Ecto neural progenitor cell (in vitro differentiated cells): ENCODE results near the gene SMNDC1.
"Not testable (repeated sequence)": the region's sequence is repeated elsewhere in the genome, so short reads cannot be mapped to it uniquely, and the experiment has no call there.

ENCODE experiments used
- DNase-seq: peaks from one replicate; pipeline ENCODE4 v3.0.0-alpha.2; 2018; ENCODE audit warnings: low spot score

SMNDC1 gene

DNA sequence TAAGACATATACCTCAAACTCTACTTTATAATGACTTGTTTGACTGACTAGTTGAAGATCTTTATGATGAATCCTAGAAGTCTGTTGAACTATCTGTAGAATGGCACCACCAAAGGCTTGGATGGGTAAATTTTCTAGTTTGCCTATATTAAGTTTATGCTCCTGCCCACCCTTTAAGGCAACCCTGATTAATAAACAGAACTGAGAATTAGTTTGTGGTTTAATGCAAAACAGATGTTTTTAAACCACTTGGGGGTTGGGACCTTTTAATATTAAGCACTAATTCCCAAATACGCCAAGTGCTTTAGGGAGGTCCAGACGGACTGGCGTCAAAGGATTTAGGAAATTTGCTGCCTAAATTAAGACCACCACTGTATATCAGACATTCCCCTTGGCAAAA lies 20.5 kb downstream of the SMNDC1 start:
- DNase-seq: no peak

DNA sequence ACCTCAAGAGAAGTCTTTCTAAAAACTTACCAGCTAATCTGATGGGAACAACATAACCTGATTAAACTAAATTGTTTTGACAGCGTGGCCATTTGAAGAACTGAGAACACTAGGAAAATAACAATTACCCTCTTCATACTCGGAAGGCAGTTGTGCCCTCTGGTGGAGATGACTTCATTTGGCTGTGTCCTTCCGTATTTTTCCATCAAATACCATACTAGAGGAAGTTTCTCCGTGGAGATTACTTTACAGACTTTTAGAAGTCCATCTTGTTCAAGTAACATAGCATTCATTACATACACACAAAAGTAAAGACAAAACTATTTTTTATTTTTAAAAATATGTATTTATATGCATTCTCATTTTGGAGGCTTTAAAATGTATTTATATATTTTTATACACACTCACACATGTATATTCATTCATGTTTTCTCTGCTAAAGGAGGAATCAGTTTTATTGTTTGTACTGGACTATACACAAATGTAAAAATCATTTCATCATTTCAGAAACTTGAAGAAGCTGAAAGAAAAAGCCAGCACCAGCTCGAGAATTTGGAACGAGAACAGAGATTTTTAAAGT lies 25.2 kb downstream of the SMNDC1 start:
- DNase-seq: no peak

DNA sequence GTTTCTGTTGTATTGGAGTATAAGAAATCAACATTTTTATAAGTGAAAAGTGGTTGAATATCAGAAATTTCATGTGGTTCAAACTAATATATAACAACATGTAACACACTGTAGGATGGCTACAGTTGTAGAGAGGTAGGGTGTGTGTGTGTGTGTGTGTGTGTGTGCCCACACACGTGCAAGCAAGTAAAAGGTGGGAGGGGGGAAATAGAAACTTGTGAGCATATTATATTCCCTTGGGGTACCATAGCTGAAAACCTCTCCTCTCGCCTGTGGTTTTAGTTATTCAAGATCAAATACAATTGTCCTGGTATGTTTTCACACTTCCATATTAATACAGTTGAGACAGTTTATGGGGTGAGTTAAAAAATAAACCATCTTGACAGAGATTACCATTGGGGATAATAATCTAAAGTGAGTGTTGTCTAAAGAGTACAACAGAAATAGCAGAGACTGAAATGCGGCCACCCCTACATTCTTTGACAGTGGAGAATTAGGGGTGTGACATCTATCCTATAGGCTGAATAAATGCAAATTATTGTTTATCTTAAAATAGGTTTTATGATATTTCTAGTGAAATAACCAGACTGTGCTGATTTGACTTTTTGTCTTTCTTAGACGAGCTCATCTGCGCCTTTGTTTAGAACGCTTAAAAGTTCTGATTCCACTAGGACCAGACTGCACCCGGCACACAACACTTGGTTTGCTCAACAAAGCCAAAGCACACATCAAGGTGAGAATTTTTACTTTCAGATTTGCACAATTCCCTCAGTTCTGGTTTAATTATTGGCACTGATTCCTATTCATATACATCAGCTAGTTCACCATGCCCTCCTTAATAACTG lies 25.9 kb downstream of the SMNDC1 start:
- no peak for DNase-seq

DNA sequence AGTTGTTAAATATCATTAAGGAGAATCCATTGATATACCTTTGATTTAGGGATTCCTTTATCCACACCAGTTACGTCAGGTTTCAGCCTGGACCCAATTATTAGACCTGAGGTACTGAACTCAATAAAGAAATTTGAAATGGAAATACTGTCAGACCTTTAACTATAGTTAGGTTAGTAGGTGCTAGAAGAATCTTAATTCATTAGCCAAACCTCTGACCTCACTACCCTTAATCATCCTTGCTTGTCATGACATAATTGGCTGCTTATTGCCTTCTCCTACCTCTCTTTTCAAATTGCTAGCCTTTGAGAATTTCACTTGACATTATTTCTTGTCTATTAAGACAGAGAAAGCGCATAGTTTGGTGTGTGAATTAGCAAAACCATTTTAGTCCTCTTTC lies 27.1 kb downstream of the SMNDC1 start:
- no peak for DNase-seq

DNA sequence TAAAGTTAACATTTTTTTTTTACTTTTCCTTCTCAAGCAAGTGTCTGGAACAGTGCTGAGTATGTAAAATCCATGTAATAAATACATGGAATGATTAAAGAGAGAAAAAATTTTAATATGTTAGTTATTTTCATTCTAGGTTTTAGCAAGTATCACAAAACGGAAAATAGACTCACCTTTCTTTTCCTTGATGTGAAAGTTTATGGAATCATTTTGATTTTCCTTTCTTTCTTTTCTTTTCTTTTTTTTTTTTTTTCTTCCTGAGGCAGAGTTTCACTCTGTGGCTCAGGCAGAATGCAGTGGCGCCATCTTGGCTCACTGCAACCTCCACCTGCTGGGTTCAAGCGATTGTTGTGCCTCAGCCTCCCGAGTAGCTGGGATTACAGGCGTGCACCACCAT lies 28.1 kb downstream of the SMNDC1 start:
- no peak for DNase-seq

DNA sequence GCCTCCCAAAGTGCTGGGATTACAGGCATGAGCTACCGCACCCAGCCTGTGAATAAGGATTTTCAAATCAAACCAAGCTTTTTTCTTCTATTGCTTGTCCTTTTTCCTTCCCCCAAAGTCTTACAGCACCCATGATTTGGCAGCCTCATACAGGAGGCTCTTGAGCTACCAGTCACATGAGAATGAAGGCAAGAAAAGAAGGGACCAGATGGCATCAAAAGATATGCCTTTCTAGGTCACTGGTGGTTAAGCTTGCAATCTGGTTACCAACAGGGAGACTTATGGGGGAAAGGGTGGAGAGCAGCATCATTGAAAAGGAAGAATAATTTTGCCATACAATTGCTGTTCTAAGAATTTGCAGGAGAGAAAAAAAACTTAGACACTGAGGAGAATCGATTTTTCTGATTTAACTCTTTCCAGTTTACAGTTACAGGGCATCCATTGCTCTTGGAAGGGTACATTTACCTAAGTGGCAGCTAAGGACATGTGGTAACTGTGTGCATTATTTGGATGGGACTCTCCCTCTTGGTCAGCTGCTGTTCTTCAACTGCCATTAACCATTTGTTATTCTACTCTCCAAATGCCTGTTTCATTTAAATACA lies 29.5 kb downstream of the SMNDC1 start:
- no peak for DNase-seq

DNA sequence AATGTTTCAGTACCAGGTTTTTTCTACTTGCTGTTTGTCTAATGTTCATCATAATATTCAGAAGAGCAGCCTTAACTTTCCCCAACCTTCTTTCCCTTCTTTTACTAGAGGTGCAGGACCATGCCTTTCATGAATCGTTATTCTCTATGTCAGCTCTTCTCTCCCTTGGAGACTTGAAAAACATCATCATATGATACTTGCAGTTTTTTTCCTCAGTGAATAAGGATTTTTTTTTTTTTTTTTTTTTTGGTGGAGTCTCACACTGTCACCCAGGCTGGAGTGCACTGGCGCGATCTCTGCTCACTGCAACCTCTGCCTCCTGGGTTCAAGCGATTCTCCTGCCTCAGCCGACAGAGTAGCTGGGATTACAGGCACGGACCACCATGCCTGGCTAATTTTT lies 30.1 kb downstream of the SMNDC1 start:
- no peak for DNase-seq

DNA sequence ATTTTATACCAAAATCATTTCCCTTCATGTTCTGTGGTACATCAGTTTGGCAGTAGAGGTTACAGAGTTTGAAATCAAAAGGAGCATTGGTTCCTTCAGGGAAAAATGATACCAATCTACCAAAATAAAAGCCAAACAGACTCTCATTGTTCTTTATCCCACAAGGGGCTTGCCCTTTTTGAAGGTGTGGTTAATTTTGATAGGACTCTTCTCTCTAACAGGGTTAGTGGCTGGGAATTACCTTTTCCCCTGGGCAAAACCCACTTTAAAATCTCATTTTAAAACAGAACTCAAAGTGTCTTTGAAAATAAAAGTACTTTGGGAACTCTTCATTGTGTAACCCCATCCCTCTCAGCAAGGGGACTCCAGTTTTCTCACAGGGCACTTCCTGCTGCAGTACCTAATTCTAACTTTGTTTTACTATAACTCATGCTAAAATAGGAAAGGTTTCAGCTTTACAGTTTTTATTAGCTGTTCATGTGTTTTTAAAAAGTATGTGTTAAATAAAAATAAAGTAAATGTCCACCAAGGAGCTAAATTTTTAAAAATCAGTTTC lies 30.6 kb downstream of the SMNDC1 start:
- DNase-seq: no peak

DNA sequence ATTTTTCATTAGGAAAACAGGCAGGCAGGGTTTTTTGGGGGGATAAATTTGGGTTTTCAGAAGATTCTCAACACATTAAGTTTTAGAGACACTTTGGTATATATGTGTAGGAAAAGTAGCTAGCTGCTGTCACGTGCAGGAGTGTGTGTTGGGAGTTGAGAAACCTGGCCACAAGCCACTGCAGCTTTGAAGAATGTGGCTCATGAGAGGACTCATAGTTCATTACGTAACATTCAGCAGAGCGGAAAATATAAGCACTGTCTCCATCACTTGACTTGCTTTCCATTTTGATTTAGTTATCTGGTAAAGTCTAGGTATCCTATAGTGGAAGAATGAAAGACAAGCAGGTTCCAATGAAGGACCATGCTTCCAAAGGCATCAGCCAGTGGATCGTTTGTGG lies 31.2 kb downstream of the SMNDC1 start:
- DNase-seq: no peak

DNA sequence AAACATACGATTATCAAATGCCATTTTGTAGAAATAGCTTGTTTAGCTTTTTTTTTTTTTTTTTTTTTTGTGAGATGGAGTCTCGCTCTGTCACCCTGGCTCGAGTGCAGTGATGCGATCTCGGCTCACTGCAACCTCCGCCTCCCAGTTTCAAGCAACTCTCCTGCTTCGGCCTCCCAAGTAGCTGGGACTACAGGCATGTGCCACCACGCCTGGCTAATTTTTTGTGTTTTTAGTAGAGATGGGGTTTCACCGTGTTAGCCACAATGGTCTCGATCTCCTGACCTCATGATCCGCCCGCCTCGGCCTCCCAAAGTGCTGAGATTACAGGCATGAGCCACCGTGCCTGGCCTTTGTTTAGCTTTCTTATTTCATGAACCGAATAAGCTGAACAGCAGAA lies 31.7 kb downstream of the SMNDC1 start:
- not testable (repeated sequence) for DNase-seq

DNA sequence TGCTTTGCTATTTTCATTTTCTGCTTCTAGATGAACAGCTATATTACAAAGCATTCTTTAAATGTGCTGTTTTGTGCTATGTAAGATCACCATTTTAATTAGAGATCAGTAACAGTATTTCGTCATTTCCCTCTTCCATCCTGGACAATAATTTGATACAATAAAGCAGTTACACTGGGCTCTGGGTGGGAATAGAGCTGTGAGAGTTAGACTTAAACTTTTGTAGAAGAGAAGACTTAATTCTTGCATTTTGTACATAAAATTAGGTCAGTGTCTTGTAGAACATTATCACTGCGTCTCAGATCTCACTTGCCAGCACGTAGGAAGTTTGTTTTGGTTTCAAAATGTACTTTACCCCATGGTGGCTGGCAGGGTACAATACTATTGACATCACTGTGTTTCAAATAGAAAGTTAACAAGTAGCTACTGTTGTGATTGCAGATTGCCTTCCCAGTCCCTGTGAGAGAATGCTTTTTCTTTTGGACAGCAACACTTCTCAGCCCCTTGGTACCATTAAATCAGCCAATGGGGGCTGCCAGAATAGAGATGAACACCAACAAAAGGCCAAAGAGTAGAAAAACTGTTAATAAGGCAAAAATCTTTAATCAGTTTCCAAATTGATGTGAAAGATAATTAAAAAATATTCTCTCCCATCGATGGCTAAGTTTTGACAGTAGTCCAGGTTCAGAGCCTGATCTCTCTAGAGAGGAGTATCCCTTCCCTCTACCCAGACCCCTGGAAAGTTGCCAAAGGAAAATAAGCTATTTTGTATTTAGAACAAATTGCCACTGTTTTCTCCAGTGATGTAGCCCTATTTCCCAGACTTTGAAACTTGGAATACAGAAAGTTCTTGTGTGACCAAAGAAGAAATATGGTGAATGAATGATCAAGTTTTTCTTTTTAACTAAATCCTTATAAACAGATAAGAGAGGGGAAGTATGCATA lies 35.1 kb downstream of the SMNDC1 start:
- no peak for DNase-seq

DNA sequence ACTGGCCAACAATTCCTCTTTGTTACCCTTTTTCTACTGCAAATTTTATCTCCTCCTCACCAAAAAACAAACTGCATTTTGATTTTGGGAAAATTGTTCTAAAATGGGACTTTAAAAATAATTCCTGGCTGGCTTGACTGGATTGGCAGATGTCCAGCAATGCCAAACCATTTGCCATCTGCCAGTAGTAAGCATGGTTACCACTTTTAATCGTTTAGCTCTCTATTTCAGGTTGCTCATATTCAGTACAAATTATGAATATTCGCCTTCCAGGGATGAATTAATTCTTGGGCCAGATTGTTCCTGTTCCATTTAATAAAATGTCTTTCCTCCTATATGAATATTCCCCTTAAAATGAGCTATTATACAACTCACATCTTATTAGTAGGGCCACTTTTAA lies 35.7 kb downstream of the SMNDC1 start:
- DNase-seq: no peak

DNA sequence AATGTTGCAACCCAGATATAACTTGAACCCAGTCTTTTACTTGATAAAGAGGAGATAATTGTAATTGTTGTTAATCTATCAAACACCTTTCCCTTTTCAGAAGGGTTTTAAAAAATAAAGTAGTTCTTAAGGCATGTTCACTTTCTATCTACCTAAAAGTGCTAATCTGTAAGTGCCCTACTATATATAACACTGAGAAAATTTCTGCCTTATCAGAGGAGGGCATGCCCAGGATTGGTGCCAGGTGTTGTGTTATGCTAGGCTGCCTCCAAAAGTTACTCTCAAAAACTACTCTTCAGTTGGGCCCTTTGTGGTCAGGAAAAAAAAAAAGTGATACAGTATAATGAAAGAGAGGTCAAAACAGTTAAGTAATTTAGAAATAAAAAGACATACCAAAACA lies 36.3 kb downstream of the SMNDC1 start:
- DNase-seq: no peak

DNA sequence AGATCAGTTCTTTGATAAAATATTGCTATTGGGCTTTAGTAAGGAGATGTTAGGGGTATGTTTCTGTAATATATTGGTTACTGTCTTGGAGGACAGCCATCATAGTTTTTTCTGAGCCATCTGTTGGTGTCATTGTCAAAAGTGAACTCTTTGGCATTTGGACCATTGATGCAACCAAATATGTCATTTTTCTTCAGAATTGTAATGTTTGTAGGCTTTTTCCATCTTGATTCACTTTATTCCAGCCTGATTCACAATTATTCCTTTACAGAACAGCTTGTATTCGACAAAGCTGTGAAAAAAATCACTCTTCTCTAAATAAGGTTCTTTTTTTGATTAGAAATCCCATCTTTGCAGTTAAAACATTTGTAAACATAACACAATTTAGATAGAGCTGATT lies 37.4 kb downstream of the SMNDC1 start:
- no peak for DNase-seq

DNA sequence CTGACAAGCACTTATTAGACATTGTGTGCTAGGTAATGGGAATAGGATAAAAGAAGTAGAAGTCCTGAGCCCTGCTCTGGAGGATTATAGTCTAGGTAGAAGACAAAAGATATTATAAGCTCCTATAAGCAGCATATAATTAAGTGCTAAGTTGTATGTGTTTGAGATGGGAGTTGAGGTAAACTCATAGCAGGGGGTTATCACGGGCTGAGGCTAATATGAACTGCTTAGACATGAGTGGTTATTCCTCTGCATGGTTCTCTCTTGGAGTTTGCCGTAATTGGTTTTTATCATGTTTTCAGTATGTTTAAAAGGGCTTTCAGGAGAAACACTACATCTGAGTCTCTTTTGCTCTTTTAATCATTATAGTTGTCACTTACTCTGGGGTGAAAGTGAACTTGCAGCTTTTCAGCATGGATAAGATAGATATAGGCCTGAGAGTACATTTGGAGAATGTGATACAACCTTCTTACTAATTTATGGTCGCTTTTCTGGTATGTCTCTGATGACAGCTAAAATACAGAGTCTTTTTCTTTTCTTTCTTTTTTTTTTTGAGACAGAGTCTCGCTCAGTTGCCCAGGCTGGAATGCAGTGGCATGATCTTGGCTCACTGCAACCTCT lies 39.0 kb downstream of the SMNDC1 start:
- DNase-seq: no peak

DNA sequence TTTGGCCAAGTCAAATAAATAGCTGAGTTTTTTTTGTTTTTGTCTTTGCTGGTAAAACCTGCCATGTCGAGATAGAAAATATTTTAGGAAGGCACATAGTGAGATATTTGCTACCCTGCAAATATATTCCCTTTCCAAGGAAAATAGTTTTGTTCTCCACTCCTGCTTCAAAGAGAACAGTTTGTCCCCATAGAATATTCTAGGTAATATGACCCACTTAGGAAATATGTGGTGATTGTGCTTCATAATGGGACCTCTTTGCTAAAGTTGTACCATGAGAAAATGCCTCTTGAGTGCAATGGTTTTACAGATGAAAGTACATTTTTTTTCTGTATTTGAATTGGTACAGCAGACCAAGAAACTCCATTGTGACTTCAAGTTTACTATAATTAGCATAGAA lies 41.6 kb downstream of the SMNDC1 start:
- DNase-seq: no peak

DNA sequence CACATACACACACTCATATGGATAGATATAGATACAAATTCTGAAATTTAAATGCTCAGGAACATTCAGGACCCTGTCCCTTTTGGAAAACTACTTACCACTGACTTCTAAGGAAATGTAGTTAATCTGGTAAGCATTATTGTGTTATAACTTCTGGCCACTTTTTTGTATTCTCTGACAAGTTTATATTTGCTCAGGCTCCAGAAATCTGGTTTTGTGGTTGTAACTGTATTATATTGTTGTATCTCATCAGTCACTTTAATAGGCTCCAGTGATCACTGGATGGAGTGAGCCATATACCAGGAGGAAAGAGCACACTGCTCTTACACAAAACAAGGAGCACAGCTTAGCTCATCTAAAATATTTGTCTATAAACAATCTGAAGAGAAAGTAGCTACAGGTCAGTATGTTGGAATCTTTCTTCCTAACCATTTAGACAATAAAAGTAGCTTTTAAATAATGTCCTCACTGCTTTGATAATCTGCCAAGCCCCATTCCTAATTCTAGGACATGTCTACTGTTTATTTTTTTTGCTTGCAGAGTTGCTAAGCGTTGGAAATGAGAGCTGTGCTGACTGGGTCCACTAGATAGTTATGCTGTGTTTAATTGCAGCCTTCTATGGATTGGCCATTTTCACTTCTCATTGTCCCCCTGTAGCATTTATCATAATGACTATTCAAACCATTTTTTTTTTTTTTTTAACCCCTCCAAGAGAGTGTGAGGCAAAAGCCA lies 43.8 kb downstream of the SMNDC1 start:
- no peak for DNase-seq

DNA sequence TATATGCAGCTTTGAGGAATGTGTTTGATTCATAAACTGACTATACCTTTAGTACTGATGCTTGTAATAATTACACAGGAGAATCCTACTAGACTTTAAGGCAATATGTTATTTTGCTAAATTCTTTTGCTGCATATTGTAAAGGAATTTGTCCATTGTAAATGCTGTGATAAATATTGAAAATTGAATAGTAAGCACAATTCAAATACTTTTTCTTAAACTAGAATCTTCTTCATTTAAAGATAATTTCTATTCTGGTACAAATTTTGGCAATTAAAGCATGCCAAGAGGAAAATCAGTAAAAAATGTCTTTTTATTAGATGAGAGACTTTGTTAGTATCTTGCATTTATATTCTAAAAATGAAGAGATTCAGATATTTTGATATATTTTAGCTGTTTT lies 45.4 kb downstream of the SMNDC1 start:
- no peak for DNase-seq

DNA sequence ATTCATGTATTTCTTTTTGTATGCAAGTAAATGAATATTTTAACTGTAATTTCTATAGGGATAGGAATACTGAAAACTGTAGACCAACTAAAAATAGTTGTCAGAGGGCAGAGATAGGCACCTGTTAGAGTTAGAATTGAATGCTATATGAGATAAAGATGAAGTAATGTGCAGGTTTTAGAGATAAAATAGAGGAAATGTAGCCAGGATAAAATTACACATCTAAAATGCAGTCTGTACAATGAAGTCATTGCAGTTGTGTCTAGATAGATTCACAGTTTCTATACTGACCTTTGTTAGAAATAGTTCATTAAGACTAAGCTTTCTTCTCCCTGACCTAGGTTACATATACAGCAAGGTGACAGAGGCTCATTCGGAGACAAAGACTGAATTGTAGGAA lies 46.2 kb downstream of the SMNDC1 start:
- no peak for DNase-seq

DNA sequence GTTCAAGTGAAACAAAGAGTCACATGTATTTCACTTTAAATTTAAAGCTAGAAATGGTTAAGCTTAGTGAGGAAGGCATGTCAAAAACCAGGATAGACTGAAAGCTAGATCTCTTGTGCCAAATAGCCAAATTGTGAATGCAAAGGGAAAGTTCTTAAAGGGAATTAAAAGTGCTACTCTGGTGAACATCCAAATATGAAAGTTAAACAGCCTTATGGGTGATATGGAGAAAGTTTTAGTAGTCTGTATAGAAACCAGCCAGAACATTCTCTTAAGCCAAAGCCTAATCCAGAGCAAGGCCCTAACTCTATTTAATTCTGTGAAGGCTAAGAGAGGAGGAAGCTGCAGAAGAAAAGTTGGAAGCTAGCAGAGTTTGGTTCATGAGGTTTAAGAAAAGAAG lies 50.3 kb downstream of the SMNDC1 start:
- no peak for DNase-seq

DNA sequence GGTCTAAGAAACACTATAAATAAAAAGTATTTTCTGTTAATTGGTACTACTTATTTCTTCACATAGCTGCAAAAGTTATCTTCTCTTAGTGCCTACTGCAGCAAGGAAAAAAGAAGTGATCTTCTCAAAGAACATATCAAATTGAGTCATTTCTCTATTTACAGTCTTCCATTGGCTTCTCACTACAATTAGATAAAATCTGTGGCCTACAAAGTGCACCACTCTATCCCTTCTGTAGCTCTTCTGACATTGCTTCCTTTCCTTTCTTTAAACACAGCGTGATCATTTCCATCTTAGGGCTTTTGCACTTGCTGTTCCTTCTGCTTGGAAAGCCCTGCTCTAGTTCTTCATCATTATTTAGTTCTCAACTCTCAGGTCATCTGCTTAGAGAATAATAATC lies 52.6 kb downstream of the SMNDC1 start:
- DNase-seq: no peak
